Measurements from ENCODE around the gene MYO5B.

The MYO5B gene

GRCh38 chr18:49853011-49853410 lies 341.9 kb downstream of the MYO5B start:
- no peak for DNase-seq (ENCODE audit: low spot score)

- no peak for DNase-seq (ENCODE audit: low spot score)
These were observed 343.3 kb downstream of the MYO5B start for GRCh38 chr18:49851624-49852023.

- no peak for DNase-seq (ENCODE audit: low spot score)
These were observed 344.3 kb downstream of the MYO5B start for GRCh38 chr18:49850636-49851035.

DNA sequence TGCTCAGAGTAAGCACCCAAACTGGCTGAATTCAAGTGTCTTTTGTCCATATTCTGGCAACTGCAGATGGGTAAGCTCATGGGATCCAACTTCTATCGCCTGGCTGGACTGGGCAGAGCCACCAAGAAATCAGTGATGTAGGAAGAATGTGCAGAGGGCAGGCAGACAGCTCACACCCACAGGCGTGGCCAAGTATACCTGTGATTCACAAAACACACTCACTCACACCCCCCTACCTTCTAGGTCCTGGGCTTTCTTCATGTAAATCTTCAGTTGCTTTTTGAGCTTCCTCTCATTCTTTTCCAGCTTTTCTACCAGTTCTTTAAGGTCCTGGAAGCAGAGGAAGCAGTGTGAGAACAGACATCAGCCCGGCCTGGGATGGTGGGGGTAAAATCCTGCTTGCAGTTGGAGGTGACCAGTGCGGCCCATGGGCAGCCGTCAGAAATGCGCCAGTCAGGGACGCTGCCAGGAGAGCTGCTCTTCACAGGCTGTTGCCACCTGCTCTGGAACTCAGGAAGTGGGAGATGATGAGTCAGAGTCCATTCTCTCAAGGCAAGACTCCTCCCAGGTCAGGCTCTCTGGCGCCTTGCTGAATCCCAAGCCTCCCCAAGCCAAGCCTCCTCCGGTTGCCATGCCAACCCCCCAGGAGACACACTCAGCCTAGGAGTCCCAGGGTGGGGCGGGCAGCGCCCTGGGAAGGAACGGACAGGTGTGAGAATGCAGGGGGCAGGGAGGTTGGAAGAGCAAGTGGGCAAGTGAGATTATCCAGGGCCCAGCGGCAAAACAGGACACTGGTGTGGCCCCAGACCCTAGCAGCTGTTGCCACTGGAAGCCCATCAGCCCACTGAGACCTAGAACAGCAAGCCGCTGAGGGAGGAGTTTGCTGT lies 345.4 kb downstream of the MYO5B start:
- peak; percentile 99 for DNase-seq (ENCODE audit: low spot score)

- no peak for DNase-seq (ENCODE audit: low spot score)
These were observed 346.8 kb downstream of the MYO5B start for GRCh38 chr18:49848115-49848514.

DNA sequence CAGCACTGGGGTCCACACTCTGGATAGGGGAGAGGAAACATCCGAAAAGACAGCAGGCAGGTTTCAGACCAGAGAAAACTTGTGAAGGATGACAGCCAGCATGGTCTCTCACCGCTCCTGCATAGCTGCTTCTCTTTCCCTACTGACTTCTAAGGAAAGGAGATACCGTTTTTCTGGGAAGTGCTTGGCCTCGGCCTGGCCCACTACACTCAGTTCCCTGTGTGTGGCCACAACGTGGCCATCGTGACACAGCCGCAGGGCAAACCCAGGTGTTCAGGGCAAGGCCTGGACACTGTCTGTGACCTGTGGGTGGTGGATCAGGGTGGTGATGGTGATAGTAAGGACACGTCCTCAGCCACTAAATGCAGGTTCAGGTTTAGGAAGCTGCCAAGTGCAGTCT lies 347.4 kb downstream of the MYO5B start:
- DNase-seq (ENCODE audit: low spot score) = no peak

- no peak for DNase-seq (ENCODE audit: low spot score)
These were observed 348.1 kb downstream of the MYO5B start for GRCh38 chr18:49846718-49847470.

- no peak for DNase-seq (ENCODE audit: low spot score)
These were observed 348.6 kb downstream of the MYO5B start for GRCh38 chr18:49846361-49846662.

DNA sequence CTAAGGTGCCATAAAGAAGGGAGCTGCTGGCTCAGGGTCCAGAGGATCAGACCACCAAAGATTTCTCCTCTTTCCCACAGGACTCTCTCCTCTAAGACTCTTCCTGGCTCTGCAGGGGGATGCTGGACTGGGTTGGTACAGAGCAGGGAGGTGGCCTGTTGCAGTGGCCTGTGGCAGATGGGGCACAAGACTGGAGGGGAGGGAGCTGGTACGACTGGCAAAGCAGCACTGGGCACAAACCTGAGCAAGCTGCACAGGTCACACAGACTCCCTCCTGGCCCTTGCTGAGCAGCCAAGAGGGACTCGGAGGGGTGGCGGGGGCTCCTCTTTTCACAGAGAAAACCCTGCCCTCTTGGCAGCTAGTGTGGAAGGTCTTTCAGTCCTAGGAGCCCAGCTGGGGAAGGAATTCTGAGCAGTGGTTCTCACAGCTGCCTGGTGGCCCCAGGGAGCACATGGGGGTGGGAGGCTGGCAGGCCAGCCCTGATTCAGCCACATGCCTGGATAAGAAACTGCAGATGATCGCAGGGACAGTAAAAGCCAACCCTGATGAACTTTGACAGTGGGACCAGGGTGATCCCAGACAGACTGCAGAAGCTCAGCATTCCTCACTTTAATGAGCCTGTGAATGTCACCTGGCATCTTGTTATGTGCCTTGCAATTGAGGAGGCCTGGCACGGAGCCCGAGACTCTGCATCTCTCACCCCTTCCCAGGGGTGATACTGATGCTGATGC lies 349.2 kb downstream of the MYO5B start:
- DNase-seq (ENCODE audit: low spot score) = no peak

DNA sequence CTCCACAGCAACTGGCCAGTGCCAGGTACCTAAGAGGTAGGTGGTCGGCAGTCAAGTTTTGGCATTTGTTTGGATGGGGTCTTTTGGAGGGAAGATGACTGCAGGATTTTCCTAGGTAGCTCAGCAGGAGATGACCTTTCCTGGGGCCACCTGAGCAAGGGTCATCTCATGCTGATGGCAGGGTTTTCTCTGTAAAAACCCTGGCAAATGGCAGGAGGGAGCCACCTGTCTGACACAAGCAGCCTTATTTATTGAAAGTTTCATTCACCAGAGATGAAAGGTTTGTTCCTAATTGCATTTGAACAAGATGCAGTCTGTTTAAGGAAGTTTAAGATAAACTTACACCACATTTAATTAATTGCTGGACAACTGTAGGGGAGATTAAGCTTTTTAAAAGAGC lies 350.0 kb downstream of the MYO5B start:
- no peak for DNase-seq (ENCODE audit: low spot score)

DNA sequence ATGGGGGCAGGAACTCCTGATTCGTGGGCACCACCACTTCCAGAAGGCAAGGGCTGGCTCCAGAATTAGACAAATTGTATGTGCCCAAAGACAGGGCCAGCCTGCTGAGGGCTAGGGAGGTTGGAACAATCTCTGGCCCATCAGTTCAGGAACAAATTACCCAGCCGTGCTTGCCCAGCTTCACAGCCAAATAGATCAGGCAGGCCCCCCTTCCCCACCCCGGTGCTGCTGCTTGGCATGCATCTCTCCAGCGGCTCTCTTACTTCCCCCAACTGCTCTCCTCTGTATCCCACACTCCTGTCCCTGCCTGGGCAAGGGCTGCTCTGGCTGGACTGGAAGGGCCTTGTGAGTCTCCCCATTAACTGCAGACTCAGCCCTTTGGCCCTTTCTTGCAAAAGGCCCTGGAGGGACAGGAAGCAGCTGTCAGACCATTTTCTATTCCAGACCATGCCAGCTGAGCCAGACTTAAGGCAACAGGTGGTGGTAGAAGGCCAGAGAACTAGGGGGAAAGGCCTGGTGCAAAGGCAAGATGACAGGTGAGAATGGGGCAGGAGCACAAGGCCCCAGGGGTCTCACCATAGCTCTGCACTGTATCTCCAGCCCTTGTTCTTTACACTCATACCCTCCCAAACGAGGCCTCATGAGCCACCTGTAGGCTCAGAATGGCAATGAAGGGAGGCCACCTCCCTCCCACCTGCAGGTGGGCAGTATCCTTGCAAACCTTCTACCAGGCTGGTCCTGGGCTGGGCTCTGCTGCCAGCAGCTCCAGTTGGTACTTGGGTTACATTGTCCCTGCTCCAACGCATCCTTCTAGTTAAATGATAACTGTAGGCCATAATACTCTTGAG lies 350.9 kb downstream of the MYO5B start:
- DNase-seq (ENCODE audit: low spot score) = no peak

DNA sequence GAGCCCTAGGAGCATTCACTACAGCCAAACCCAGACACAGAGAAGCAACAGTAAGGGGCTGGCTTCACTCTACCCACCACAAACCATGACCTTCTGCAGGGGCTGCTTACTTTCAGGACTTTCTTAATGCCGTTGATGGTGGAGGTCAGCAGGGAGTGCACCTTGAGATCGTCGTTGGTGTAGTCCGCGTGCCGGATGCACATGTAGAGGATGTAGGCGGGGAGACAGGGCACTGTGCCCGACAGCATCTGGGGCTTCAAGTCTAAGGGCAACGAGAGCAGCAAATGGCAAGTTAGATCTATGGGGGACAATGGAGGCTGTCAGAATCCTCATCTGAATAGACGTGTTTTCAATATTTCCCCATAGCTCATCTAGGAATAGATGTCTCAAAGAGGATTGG lies 351.8 kb downstream of the MYO5B start:
- DNase-seq (ENCODE audit: low spot score) = no peak

DNA sequence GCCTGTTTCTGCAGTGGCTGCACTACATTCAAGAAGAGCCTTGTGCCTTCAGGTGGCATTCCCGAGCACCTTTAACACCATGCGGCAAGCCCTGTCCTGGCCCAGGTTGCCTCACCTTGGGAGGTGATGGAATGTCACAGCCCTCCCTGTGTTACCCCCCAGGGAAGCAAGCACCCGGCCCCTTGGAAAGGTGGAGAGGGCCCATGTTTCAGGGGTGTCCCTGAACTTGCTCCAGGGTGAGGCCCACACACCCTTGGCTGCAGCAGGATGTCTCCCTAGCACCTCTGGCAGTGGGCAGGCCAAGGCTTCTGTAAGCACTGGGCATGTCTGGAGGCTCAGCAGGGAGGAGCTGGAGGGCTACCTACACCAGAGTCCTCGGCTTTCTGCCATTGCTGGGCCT lies 352.3 kb downstream of the MYO5B start:
- DNase-seq (ENCODE audit: low spot score) = no peak

DNA sequence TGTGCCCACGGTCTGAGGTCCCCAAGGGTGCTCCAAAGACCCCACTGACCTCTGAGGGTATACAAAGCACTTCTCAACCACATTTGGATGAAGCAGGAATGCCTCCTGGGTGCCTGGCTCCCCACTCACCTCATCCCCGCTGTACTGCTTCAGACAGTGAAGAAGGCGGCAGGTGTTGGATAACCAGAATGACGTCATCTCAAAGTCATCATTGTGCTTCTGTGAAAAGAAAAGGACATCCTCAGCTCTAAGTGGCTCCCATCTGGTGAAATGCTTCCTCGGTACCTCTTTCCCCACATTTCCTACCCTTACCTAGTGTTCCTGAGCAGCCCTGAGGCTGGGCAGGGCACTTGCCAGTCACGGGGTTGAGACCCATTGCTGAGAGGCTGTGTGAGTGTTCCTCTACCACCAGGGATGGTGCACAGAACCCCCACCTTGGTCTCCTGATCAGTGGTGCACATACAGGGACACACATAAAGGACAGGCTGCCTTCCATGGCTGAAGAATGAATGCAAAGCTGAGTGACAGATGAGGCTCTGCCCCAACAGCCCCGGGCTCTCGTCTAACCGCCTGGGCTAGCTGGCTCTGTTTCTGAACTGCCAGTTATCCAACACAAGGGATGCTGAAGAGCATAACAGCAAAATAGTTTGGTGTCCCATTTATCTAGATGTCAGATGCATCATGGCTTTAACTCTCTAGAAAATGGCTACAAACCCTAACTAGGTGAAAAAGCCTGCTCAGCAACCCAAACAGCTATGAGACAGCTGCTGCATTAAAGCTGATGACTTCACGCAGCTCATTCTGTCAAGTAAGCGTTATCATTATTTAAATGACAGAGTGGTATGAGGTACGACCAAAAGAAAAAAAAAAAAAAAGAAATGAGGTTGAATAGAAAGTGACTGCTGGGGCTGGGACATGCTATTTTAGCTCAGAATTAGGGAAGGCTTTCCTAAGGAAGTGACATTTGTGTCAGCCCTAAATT lies 353.4 kb downstream of the MYO5B start:
- DNase-seq (ENCODE audit: low spot score) = no peak

GRCh38 chr18:49839012-49839411 lies 355.9 kb downstream of the MYO5B start:
- DNase-seq (ENCODE audit: low spot score) = peak; percentile 94

- no peak for DNase-seq (ENCODE audit: low spot score)
These were observed 356.6 kb downstream of the MYO5B start for GRCh38 chr18:49838381-49838780.

DNA sequence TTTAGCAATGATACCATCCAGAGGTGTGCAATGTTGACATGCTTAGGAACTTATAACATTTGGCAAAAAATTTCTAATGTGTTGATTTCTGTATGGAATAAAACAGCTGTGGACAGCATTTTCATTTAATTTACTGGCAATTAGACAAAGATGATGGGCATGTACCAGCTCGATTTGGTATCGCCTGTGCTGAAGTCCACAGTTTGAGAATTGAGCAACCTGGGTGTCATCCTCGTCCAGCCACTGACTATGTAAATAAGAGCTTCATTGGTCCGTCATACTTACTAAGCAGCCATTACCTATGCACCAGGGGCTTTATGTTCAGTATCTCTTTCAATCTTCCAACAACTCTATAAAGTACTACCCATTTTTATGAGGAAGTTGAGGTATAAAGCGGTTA lies 357.1 kb downstream of the MYO5B start:
- no peak for DNase-seq (ENCODE audit: low spot score)

- peak; percentile 57 for DNase-seq (ENCODE audit: low spot score)
These were observed 357.6 kb downstream of the MYO5B start for GRCh38 chr18:49837316-49837835.

DNA sequence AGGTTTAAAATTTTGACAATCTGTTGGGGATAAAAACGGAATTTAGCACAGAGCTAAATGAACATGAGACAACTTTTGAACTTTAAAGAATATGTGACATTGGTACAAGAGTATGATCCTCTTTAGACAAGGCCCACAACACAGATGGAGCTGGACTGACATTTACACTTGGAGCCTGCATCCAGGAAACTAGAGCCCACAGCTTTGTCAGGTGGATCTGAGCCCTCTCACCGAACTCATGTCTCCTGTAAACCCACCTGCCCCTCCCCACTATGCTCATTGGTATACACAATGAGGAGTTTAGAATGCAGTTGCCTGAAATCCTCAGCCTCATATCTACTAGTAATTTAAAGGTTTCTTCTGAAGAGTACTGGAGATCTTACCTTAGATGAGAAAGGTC lies 359.5 kb downstream of the MYO5B start:
- no peak for DNase-seq (ENCODE audit: low spot score)

DNA sequence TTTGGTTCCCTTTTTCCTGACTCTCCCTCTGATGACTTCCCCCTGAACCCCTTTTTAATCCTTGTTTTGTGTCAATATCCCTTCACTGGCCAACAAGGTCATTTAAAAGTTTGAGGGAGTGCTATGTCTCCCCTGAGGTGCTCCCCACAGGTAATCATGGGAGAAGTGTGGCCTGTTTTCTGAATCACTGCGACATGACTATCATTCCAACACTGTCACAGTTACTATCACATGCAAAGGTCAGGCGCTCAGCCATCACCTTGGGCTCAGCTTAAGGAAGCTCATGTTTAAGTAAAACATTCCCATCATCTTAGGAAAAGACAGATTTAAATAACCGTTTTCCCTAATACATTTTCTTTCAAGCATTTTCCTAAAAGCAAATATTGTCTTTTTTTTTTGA lies 360.7 kb downstream of the MYO5B start:
- peak; percentile 15 for DNase-seq (ENCODE audit: low spot score)
